Glutamatergic neuron (in vitro differentiated cells): ENCODE measurements around the gene OR8B3. TPM values are rescaled to one million over a fixed set of nuclear protein-coding genes. Genes with fewer than 3 reads are reported as not detected.

Source experiments
- DNase-seq: peaks from one replicate; pipeline ENCODE4 v3.0.0; 2022
- H3K27ac Mint-ChIP-seq: one replicate; pipeline ENCODE4 v1.8.0; 2020; ENCODE audit warnings: mild to moderate bottlenecking, mixed read lengths, inconsistent platforms; ENCODE audit not compliant: unreplicated experiment
- H3K27me3 Mint-ChIP-seq: one replicate; pipeline ENCODE4 v1.8.0; 2020; ENCODE audit warnings: mild to moderate bottlenecking, moderate library complexity, mixed read lengths, inconsistent platforms; ENCODE audit not compliant: unreplicated experiment
- H3K36me3 Mint-ChIP-seq: one replicate; pipeline ENCODE4 v1.8.0; 2020; ENCODE audit warnings: mild to moderate bottlenecking, mixed read lengths, inconsistent platforms; ENCODE audit not compliant: unreplicated experiment
- H3K4me1 Mint-ChIP-seq: one replicate; pipeline ENCODE4 v1.8.0; 2020; ENCODE audit warnings: mild to moderate bottlenecking, low read depth, mixed read lengths, inconsistent platforms; ENCODE audit not compliant: unreplicated experiment
- H3K4me3 Mint-ChIP-seq: one replicate; pipeline ENCODE4 v1.8.0; 2020; ENCODE audit warnings: mild to moderate bottlenecking, mixed read lengths, inconsistent platforms; ENCODE audit not compliant: unreplicated experiment
- H3K9me3 Mint-ChIP-seq: one replicate; pipeline ENCODE4 v1.8.0; 2020; ENCODE audit warnings: mild to moderate bottlenecking, moderate library complexity, mixed read lengths, inconsistent platforms; ENCODE audit not compliant: unreplicated experiment
- total RNA-seq: library from RNA; stranded (reverse); fragmentation: NEBNext Ultra II Directional; extraction: Animal tissue kit (Norgen Biotek cat#: 25700); gene quantifications from one replicate; pipeline ENCODE4 v1.2.1, GENCODE V29; 2021; ENCODE audit not compliant: unreplicated experiment
- TF ChIP-seq, protein P1 (sequence below): fragments of 200-600 bp; sonication (generic); IDR thresholded peaks from one replicate; pipeline ENCODE4 v1.5.0; 2021; ENCODE audit not compliant: partially characterized antibody, unreplicated experiment

Gene OR8B3
- total RNA-seq, 1 donor from 2014 or later: not detected

DNA sequence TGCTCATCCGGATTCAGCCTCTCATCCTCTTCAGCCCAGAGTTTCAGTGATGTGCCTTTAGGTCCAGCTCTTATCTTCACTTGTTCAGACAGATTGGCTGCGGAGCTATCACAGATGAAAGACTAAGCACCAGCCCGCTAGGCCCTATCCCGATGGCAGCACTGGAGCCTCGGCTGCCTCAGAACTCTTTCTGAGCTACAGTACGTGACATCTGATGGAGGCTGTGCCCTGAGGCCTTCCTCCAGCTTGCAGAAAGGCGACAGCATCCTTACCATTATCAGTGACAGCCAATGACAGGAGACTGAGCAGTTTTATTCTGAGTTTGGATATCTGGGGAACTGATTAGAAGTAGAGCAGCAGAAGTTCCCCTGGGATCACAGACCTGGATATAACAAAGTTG, 42.7 kb upstream of the OR8B3 start:
- Mint-ChIP-seq H3K4me1 (peaks cover 2% of the 10 kb centered on the region), H3K36me3 (no peaks in the 10 kb centered on the region), H3K27me3 (peaks cover 2% of the 10 kb centered on the region), H3K27ac (no peak overlapping the region), H3K9me3 (no peaks in the 10 kb centered on the region), H3K4me3 (no peak overlapping the region)
- no peak for DNase-seq
- TF ChIP-seq, protein P1, sequence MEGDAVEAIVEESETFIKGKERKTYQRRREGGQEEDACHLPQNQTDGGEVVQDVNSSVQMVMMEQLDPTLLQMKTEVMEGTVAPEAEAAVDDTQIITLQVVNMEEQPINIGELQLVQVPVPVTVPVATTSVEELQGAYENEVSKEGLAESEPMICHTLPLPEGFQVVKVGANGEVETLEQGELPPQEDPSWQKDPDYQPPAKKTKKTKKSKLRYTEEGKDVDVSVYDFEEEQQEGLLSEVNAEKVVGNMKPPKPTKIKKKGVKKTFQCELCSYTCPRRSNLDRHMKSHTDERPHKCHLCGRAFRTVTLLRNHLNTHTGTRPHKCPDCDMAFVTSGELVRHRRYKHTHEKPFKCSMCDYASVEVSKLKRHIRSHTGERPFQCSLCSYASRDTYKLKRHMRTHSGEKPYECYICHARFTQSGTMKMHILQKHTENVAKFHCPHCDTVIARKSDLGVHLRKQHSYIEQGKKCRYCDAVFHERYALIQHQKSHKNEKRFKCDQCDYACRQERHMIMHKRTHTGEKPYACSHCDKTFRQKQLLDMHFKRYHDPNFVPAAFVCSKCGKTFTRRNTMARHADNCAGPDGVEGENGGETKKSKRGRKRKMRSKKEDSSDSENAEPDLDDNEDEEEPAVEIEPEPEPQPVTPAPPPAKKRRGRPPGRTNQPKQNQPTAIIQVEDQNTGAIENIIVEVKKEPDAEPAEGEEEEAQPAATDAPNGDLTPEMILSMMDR: no peak

DNA sequence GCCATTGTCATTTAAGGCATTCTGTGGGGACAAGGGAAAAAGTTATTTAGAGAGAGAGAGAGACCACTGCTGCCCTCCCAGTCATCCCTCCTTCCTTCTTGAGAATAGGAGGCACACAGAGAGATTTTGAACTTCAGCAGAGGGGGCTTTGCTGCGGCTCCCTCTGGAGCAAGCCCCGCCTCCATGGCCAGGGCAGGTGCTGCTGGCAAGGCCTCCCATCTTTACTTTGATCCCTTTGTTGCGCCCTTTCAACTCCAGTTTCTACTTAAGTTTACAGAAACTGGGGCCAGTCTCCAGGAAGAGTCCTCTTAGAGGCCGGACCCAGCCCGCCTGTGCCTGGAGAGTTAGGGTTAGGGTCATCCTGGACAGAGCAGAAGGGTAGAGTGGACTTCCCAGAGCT, 42.3 kb upstream of the OR8B3 start:
- Mint-ChIP-seq H3K4me3 (no peak overlapping the region), H3K9me3 (no peaks in the 10 kb centered on the region), H3K4me1 (peaks cover 2% of the 10 kb centered on the region), H3K27me3 (peaks cover 2% of the 10 kb centered on the region), H3K27ac (no peak overlapping the region), H3K36me3 (no peaks in the 10 kb centered on the region)
- no peak for DNase-seq
- TF ChIP-seq, protein P1: no peak

DNA sequence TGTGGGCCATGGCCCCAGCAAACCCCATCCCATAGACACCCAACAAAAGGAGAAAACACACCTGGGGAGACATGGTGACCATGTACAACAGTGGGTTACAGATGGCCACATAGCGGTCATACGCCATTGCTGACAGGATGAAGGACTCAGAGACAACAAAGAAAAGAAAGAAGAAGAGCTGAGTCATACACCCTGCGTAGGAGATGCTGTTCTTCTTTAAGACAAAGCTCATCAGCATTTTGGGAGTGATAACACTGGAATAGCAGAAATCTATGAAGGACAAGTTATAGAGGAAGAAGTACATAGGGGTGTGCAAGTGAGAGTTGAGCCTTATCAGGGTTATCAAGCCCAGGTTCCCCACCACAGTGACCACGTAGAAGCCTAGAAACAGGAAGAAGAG, 41.8 kb upstream of the OR8B3 start:
- H3K4me3 Mint-ChIP-seq: no peak overlapping the region
- DNase-seq: no peak
- H3K27ac Mint-ChIP-seq: no peak overlapping the region
- peaks cover 2% of the 10 kb centered on the region for H3K4me1 Mint-ChIP-seq
- H3K27me3 Mint-ChIP-seq: peaks cover 2% of the 10 kb centered on the region
- TF ChIP-seq, protein P1: no peak
- H3K9me3 Mint-ChIP-seq: no peaks in the 10 kb centered on the region
- no peaks in the 10 kb centered on the region for H3K36me3 Mint-ChIP-seq

DNA sequence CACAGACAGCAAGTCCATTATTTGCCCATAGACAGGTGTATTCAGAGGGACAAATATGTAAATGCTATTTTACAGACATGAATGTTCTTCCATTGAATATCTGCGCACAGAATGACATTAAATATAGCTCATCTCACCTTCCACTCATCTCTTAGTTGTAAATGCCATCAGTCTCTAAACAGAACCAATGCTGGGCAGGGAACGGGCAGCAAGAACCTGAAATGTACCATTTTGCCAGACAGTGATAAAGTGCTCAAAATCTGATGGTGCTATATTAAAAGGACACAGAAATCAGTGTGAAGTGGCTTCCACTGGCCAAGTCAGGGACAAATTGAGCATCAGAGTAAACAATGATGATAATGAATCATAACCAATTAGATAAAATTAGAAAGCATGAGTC, 35.9 kb upstream of the OR8B3 start:
- H3K4me1 Mint-ChIP-seq: peaks cover 3% of the 10 kb centered on the region
- DNase-seq: no peak
- peaks cover 5% of the 10 kb centered on the region for H3K36me3 Mint-ChIP-seq
- no peaks in the 10 kb centered on the region for H3K27me3 Mint-ChIP-seq
- H3K9me3 Mint-ChIP-seq: no peaks in the 10 kb centered on the region
- H3K4me3 Mint-ChIP-seq: no peak overlapping the region
- TF ChIP-seq, protein P1: no peak
- H3K27ac Mint-ChIP-seq: no peak overlapping the region

DNA sequence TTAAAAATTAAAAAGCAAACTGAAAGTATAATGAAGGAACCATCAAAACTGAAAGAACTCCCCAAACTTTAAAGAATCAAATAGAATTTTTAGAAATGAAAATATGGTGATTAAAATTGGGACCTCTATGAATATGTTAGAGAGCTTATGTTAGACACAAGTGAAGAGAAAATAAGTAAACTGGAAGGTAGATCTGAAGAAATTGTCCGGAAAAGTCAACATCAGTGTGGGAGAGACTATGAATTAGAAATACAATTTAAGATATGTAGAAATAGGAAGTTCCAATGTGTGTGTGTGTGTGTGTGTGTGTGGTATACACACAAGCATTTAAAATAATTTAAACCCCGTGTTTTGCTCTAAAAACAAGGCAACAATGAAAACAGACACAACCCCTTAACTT, 30.8 kb upstream of the OR8B3 start:
- no peak for DNase-seq
- Mint-ChIP-seq H3K27ac (no peak overlapping the region), H3K9me3 (no peaks in the 10 kb centered on the region), H3K36me3 (peaks cover 15% of the 10 kb centered on the region), H3K27me3 (no peaks in the 10 kb centered on the region), H3K4me1 (peaks cover 3% of the 10 kb centered on the region), H3K4me3 (no peak overlapping the region)
- TF ChIP-seq, protein P1: no peak
